B cell (primary cell): ENCODE measurements around the gene ERN1. TPM values are rescaled to one million over a fixed set of nuclear protein-coding genes. Genes with fewer than 3 reads are reported as not detected.

Experiments used
- ATAC-seq: fragments of 200-7000 bp; cut with Tn5 transposase; one replicate; pipeline ENCODE4 v1.10.0; 2021; ENCODE audit warnings: low read depth, mild to moderate bottlenecking, moderate number of reproducible peaks, moderate library complexity
- CTCF ChIA-PET: fragments of 350-600 bp; sonication (Branson Sonifier 250); formaldehyde crosslinking; loops from one replicate; lab custom pipeline; 2021; ENCODE audit warnings: antibody characterized with exemption, inconsistent platforms; lab: Charles Lee
- POLR2A ChIA-PET: fragments of 350-600 bp; sonication (Branson Sonifier 250); formaldehyde crosslinking; loops from one replicate; lab custom pipeline; 2021; ENCODE audit warnings: antibody characterized with exemption; lab: Charles Lee
- DNase-seq: peaks from one replicate; pipeline ENCODE4 v3.0.0; 2013
- H2AFZ ChIP-seq: 2 replicates; pipeline ENCODE4 v1.6.1; 2012; ENCODE audit warnings: mild to moderate bottlenecking, low read depth, low read length; ENCODE audit not compliant: insufficient read depth, poor library complexity, severe bottlenecking
- H3K27ac ChIP-seq, 2 donors: 1 replicate in 1 of 2; 2 replicates in 1 of 2; pipeline ENCODE4 v1.5.1; 2012 to 2013; ENCODE audit warnings: low read length in 2 of 2, mild to moderate bottlenecking in 2 of 2, moderate library complexity in 1 of 2
- H3K27me3 ChIP-seq, 4 experiments: fragments of 200-600 bp in 1 of 4; sonication (generic) in 1 of 4; replicated peaks in 1 of 4; 1 replicate in 2 of 4; 2 replicates in 2 of 4; pipeline versions ENCODE4 v1.6.1 to v1.7.0; 2013 to 2016; ENCODE audit warnings: low read length in 3 of 4, mild to moderate bottlenecking in 2 of 4, mixed read lengths in 1 of 4, moderate library complexity in 1 of 4; ENCODE audit not compliant: insufficient read depth in 4 of 4, control insufficient read depth in 3 of 4; ENCODE audit errors: control extremely low read depth in 1 of 4
- H3K36me3 ChIP-seq, 2 experiments: replicated peaks in 1 of 2; 1 replicate in 1 of 2; 2 replicates in 1 of 2; pipeline versions ENCODE4 v1.6.1 to v1.7.1; 2013; ENCODE audit warnings: low read length in 1 of 2; ENCODE audit not compliant: insufficient read depth in 2 of 2, control insufficient read depth in 1 of 2; ENCODE audit errors: control extremely low read depth in 1 of 2, extremely low read depth in 1 of 2
- H3K4me1 ChIP-seq, 2 donors: fragments of 200-600 bp in 1 of 2; sonication (generic) in 1 of 2; 1 replicate in 1 of 2; 2 replicates in 1 of 2; pipeline versions ENCODE4 v1.5.1 to v1.6.1; 2013 to 2017; ENCODE audit warnings: low read length in 2 of 2; ENCODE audit not compliant: control insufficient read depth in 2 of 2, insufficient read depth in 2 of 2
- H3K4me2 ChIP-seq: replicated peaks from 2 replicates; pipeline ENCODE3; 2012; ENCODE audit warnings: mild to moderate bottlenecking, low read depth, low read length; ENCODE audit not compliant: poor library complexity, severe bottlenecking
- H3K4me3 ChIP-seq, 5 experiments: fragments of 200-600 bp in 1 of 5; sonication (generic) in 1 of 5; 1 replicate in 3 of 5; 2 replicates in 2 of 5; pipeline versions ENCODE4 v1.5.1 to v1.7.0; 2011 to 2016; ENCODE audit warnings: low read length in 4 of 5, mild to moderate bottlenecking in 4 of 5, low read depth in 2 of 5, control low read depth in 1 of 5, moderate library complexity in 1 of 5; ENCODE audit not compliant: insufficient read depth in 1 of 5; ENCODE audit errors: control extremely low read depth in 1 of 5, extremely low read depth in 1 of 5
- H3K79me2 ChIP-seq: fragments of 200-600 bp; sonication (generic); one replicate; pipeline ENCODE4 v1.6.0; 2016; ENCODE audit warnings: low read length; ENCODE audit not compliant: control insufficient read depth, insufficient read depth
- H3K9ac ChIP-seq: fragments of 200-600 bp; sonication (generic); 2 replicates; pipeline ENCODE4 v1.6.1; 2017; ENCODE audit warnings: mild to moderate bottlenecking, low read length, moderate library complexity
- H3K9me3 ChIP-seq, 3 donors: one replicate each; pipeline versions ENCODE4 v1.6.1 to v1.7.1; 2013; ENCODE audit warnings: low read length in 2 of 3; ENCODE audit not compliant: control insufficient read depth in 2 of 3, insufficient read depth in 1 of 3; ENCODE audit errors: control extremely low read depth in 1 of 3
- H4K20me1 ChIP-seq: 2 replicates; pipeline ENCODE4 v1.6.0; 2012; ENCODE audit warnings: mild to moderate bottlenecking, low read length; ENCODE audit not compliant: insufficient read depth, control insufficient read depth, poor library complexity, severe bottlenecking
- H3K27ac Mint-ChIP-seq: one replicate; pipeline ENCODE4 v1.8.0; 2021; ENCODE audit warnings: mixed read lengths
- H3K27me3 Mint-ChIP-seq: one replicate; pipeline ENCODE4 v1.8.0; 2021; ENCODE audit warnings: mixed read lengths
- H3K4me1 Mint-ChIP-seq: one replicate; pipeline ENCODE4 v1.8.0; 2021; ENCODE audit warnings: mixed read lengths
- H3K4me3 Mint-ChIP-seq: one replicate; pipeline ENCODE4 v1.8.0; 2021; ENCODE audit warnings: mixed read lengths
- H3K9me3 Mint-ChIP-seq: one replicate; pipeline ENCODE4 v1.8.0; 2022; ENCODE audit warnings: mixed read lengths; ENCODE audit not compliant: insufficient read depth
- EZH2 ChIP-seq: IDR thresholded peaks from 2 replicates; pipeline ENCODE4 v1.6.1; 2012; ENCODE audit warnings: borderline replicate concordance, low read depth, mild to moderate bottlenecking, moderate library complexity, low read length; ENCODE audit not compliant: insufficient read depth, poor library complexity, severe bottlenecking
- WGBS: methylation state at CpG from one replicate; pipeline ENCODE4 v1.1.5; 2013; ENCODE audit warnings: missing lambda C conversion rate; ENCODE audit not compliant: insufficient coverage; 5-methylcytosine and 5-hydroxymethylcytosine counted together
- intact Hi-C: fragments of 100-400 bp; cut with micrococcal nuclease; formaldehyde crosslinking; loops from one replicate; pipeline ENCODE4 v1.10.0; 2022
- polyA plus RNA-seq: library from polyadenylated mRNA; depleted of rRNA; stranded (reverse); fragments of >200 nt; gene quantifications from 2 replicates; pipeline ENCODE4 v1.2.3, GENCODE V29; 2012
- total RNA-seq, 2 donors: library from RNA; stranded (reverse); fragments of 120-200 nt in 1 of 2; gene quantifications; 1 replicate in 1 of 2; 2 replicates in 1 of 2; pipeline versions ENCODE4 v1.2.3 to v1.2.4, GENCODE V29; 2013 to 2022
- TF ChIP-seq, protein P1 (sequence below): fragments of 200-600 bp; IDR thresholded peaks from one replicate; pipeline ENCODE4 v1.8.0; 2022; ENCODE audit warnings: antibody characterized with exemption, mild to moderate bottlenecking

ERN1 gene
- total and polyA plus RNA-seq, 2 donors (not counting 1 experiment from before 2014, with no cell fraction given): 7.0 to 19.4 TPM

DNA sequence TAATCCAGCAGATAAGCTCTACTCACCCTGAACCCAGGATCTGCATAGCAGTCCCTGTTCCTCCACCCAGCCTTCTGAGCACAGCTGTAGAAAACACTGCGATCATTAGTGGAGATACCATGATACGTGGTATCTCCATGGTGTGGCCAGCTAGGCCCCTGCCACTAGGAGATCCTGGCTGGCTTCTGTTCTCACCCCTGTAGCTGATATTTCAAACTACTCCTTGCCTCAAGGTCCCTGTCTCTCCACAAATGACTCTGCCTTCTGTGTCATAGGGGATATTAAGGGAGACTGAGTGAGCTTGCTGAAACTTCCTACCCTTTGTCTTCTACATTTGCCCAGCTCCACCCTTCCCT, 44.3 kb downstream of the ERN1 start:
- Histone ChIP-seq H3K27me3 (no peaks in the 10 kb centered on the region), H3K36me3 (no peaks in the 10 kb centered on the region), H2AFZ (no peak overlapping the region), H3K4me2 (no peak overlapping the region), H3K79me2 (no peaks in the 10 kb centered on the region), H3K4me1 (peaks cover 3 to 7% of the 10 kb centered on the region in 2 donors), H3K4me3 (no peak overlapping the region), H3K9ac (no peak overlapping the region), H4K20me1 (no peaks in the 10 kb centered on the region), H3K27ac (no peak overlapping the region), H3K9me3 (no peaks in the 10 kb centered on the region)
- no peak for ATAC-seq
- Mint-ChIP-seq H3K27me3 (no peaks in the 10 kb centered on the region), H3K4me3 (no peak overlapping the region), H3K27ac (no peak overlapping the region), H3K9me3 (no peaks in the 10 kb centered on the region), H3K4me1 (peaks cover 4% of the 10 kb centered on the region)
- no peak for DNase-seq
- intact Hi-C loops: no loop called here
- POLR2A ChIA-PET: no interaction called here
- CTCF ChIA-PET: interaction anchor here (1.9 kb wide), 1 partner anchor 11 kb away, joined by 5 read pairs; no protein-coding TSS in a partner anchor
- WGBS: 100% methylated on average over 2 of the region's 2 CpGs
- no peak for TF ChIP-seq EZH2
- TF ChIP-seq, protein P1, sequence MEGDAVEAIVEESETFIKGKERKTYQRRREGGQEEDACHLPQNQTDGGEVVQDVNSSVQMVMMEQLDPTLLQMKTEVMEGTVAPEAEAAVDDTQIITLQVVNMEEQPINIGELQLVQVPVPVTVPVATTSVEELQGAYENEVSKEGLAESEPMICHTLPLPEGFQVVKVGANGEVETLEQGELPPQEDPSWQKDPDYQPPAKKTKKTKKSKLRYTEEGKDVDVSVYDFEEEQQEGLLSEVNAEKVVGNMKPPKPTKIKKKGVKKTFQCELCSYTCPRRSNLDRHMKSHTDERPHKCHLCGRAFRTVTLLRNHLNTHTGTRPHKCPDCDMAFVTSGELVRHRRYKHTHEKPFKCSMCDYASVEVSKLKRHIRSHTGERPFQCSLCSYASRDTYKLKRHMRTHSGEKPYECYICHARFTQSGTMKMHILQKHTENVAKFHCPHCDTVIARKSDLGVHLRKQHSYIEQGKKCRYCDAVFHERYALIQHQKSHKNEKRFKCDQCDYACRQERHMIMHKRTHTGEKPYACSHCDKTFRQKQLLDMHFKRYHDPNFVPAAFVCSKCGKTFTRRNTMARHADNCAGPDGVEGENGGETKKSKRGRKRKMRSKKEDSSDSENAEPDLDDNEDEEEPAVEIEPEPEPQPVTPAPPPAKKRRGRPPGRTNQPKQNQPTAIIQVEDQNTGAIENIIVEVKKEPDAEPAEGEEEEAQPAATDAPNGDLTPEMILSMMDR: no peak

GRCh38 chr17:64084940-64085649, 44.8 kb downstream of the ERN1 start:
- ChIA-PET POLR2A (no interaction called here), CTCF (interaction anchor here (0.7 to 1.9 kb wide), 3 partner anchors 11 to 886 kb away, joined by 3 to 5 read pairs (median 3); no protein-coding TSS in a partner anchor)
- Histone ChIP-seq H3K9ac (no peak overlapping the region), H3K9me3 (no peaks in the 10 kb centered on the region), H2AFZ (no peak overlapping the region), H3K36me3 (no peaks in the 10 kb centered on the region), H3K27ac (no peak overlapping the region), H3K4me2 (no peak overlapping the region), H3K4me1 (peaks cover 3 to 7% of the 10 kb centered on the region in 2 donors), H4K20me1 (no peaks in the 10 kb centered on the region), H3K79me2 (no peaks in the 10 kb centered on the region), H3K4me3 (no peak overlapping the region), H3K27me3 (no peaks in the 10 kb centered on the region)
- ATAC-seq: no peak
- intact Hi-C loops: no loop called here
- whole genome bisulfite sequencing: 100% methylated on average over 2 of the region's 8 CpGs
- H3K4me3 Mint-ChIP-seq: no peak overlapping the region
- no peak for TF ChIP-seq EZH2
- TF ChIP-seq, protein P1: no peak
- no peak for DNase-seq
- H3K27me3 Mint-ChIP-seq: no peaks in the 10 kb centered on the region
- H3K27ac Mint-ChIP-seq: no peak overlapping the region
- H3K4me1 Mint-ChIP-seq: peaks cover 4% of the 10 kb centered on the region
- H3K9me3 Mint-ChIP-seq: no peaks in the 10 kb centered on the region
